Trophoblast cell (in vitro differentiated cells and primary cell): ENCODE data around the gene PTPRCAP.

Source experiments
- DNase-seq, 2 donors: peaks; one replicate each; pipeline ENCODE4 v3.0.0-alpha.2; 2016
- H2AFZ ChIP-seq: 2 replicates; pipeline ENCODE4 v1.6.1; 2013; ENCODE audit warnings: low read length, moderate library complexity, mild to moderate bottlenecking; ENCODE audit not compliant: insufficient read depth, poor library complexity
- H2AK5ac ChIP-seq: 2 replicates; pipeline ENCODE4 v1.6.1; 2013; ENCODE audit warnings: mild to moderate bottlenecking, low read length
- H2BK120ac ChIP-seq: 2 replicates; pipeline ENCODE4 v1.6.1; 2013; ENCODE audit warnings: low read length, mild to moderate bottlenecking, moderate library complexity; ENCODE audit not compliant: insufficient read depth, poor library complexity
- H2BK12ac ChIP-seq: 2 replicates; pipeline ENCODE4 v1.6.1; 2013; ENCODE audit warnings: mild to moderate bottlenecking, low read length, moderate library complexity
- H2BK5ac ChIP-seq: 2 replicates; pipeline ENCODE4 v1.6.1; 2013; ENCODE audit warnings: low read length, low read depth, moderate library complexity, mild to moderate bottlenecking; ENCODE audit not compliant: poor library complexity
- H3K14ac ChIP-seq: 2 replicates; pipeline ENCODE4 v1.6.1; 2013; ENCODE audit warnings: mild to moderate bottlenecking, low read length
- H3K18ac ChIP-seq: 2 replicates; pipeline ENCODE4 v1.6.1; 2013; ENCODE audit warnings: mild to moderate bottlenecking, low read length
- H3K23ac ChIP-seq: 2 replicates; pipeline ENCODE4 v1.6.1; 2013; ENCODE audit warnings: low read length
- H3K27ac ChIP-seq: 2 replicates; pipeline ENCODE4 v1.5.1; 2013; ENCODE audit warnings: low read depth, mild to moderate bottlenecking, inconsistent platforms, low read length, moderate library complexity
- H3K27me3 ChIP-seq: 2 replicates; pipeline ENCODE4 v1.6.1; 2013; ENCODE audit warnings: inconsistent platforms, mild to moderate bottlenecking, low read length, moderate library complexity; ENCODE audit not compliant: insufficient read depth
- H3K36me3 ChIP-seq, 2 experiments: 1 replicate in 1 of 2; 2 replicates in 1 of 2; pipeline ENCODE4 v1.6.1; 2013; ENCODE audit warnings: low read length in 2 of 2, mild to moderate bottlenecking in 2 of 2, moderate library complexity in 1 of 2; ENCODE audit not compliant: insufficient read depth in 2 of 2, control insufficient read depth in 1 of 2
- H3K4ac ChIP-seq: 2 replicates; pipeline ENCODE4 v1.6.1; 2013; ENCODE audit warnings: low read depth, mild to moderate bottlenecking, low read length, moderate library complexity
- H3K4me1 ChIP-seq, 2 experiments: 1 replicate in 1 of 2; 2 replicates in 1 of 2; pipeline ENCODE4 v1.6.1; 2013; ENCODE audit warnings: low read length in 2 of 2, mild to moderate bottlenecking in 2 of 2, moderate library complexity in 1 of 2; ENCODE audit not compliant: insufficient read depth in 2 of 2, control insufficient read depth in 1 of 2
- H3K4me2 ChIP-seq: 2 replicates; pipeline ENCODE4 v1.6.1; 2013; ENCODE audit warnings: inconsistent platforms, mild to moderate bottlenecking, low read length, moderate library complexity
- H3K4me3 ChIP-seq: 2 replicates; pipeline ENCODE4 v1.5.1; 2013; ENCODE audit warnings: mild to moderate bottlenecking, low read depth, low read length, inconsistent platforms
- H3K79me1 ChIP-seq: one replicate; pipeline ENCODE4 v1.6.1; 2013; ENCODE audit warnings: low read length
- H3K79me2 ChIP-seq: 2 replicates; pipeline ENCODE4 v1.6.1; 2013; ENCODE audit warnings: low read length, mild to moderate bottlenecking; ENCODE audit not compliant: control insufficient read depth, insufficient read depth, poor library complexity
- H3K9ac ChIP-seq: 2 replicates; pipeline ENCODE4 v1.6.1; 2013; ENCODE audit warnings: mild to moderate bottlenecking, low read length
- H3K9me3 ChIP-seq: 2 replicates; pipeline ENCODE4 v1.6.1; 2013; ENCODE audit warnings: low read depth, mild to moderate bottlenecking, control low read depth, inconsistent platforms, low read length; ENCODE audit not compliant: insufficient read depth
- H4K12ac ChIP-seq: 2 replicates; pipeline ENCODE4 v1.6.1; 2013; ENCODE audit warnings: low read depth, mild to moderate bottlenecking, low read length, moderate library complexity
- H4K8ac ChIP-seq: 2 replicates; pipeline ENCODE4 v1.6.1; 2013; ENCODE audit warnings: low read depth, mild to moderate bottlenecking, low read length, moderate library complexity
- H4K91ac ChIP-seq: one replicate; pipeline ENCODE4 v1.6.1; 2013; ENCODE audit warnings: low read depth, mild to moderate bottlenecking, low read length, moderate library complexity
- WGBS: extraction: QIAGEN DNeasy Blood & Tissue Kit; methylation state at CpG from one replicate; pipeline ENCODE4 v1.1.7; 2013; ENCODE audit warnings: missing lambda C conversion rate; ENCODE audit not compliant: insufficient read length, insufficient coverage; ENCODE audit errors: extremely low coverage; 5-methylcytosine and 5-hydroxymethylcytosine counted together

PTPRCAP gene

DNA sequence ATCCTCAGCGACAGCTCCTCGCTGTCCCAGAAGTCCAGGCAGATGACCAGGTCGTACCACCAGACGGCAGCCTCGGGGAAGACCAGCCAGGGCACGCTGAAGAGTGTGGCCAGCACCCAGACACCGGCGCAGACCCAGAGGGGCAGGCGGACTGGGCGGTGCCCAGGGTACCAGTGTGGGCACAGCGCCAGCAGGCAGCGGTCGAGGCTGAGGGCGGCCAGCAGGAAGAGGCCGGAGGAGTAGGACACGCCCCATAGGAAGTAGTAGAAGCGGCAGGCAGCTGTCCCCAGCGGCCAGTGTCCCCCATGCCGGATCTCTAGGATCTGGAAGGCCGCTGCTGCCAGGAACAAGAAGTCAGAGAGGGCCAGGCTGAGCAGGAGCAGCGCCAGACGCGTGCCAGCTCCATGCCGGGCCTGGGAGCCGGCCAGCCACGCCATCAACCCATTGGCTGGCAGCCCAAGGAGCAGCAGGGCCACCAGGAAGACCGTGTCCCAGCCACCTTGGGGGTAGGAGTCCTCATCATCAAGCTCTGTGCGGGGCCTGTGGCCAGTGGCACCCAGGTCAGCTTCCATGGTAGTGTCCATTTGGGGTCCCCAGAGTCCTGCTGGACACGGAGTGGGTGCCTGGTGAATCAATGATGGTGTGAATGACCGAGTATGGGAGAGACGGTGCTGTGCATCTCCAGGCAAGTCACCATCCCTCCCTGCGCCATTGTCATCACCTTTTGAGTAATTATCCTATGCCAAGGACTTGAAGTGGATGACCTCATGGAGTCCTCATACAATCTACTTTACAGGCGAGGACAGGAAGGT lies 14.9 kb upstream of the PTPRCAP start, which contains the start of gene GPR152:
TSS of gene GPR152 (minus strand) at position 589 of the 812 bp plus-strand sequence. CDS start at position 584, 5 bp downstream.
- peaks cover 4% of the 10 kb centered on the region for H3K9me3 ChIP-seq
- no peak within 1 kb of the TSS for H3K14ac ChIP-seq
- H2AFZ ChIP-seq: no peak within 1 kb of the TSS
- H4K12ac ChIP-seq: no peak within 1 kb of the TSS
- no peak within 1 kb of the TSS for H4K91ac ChIP-seq
- no peak within 1 kb of the TSS for H2AK5ac ChIP-seq
- no peak within 1 kb of the TSS for H3K23ac ChIP-seq
- H3K79me1 ChIP-seq: peaks cover 2% of the 10 kb centered on the region
- DNase-seq: no peak
- no peak within 1 kb of the TSS for H3K27ac ChIP-seq
- no CpG with 5 or more reads among the region's 33 CpGs for WGBS
- H2BK120ac ChIP-seq: no peak within 1 kb of the TSS
- H3K4me2 ChIP-seq: no peak within 1 kb of the TSS
- H3K9ac ChIP-seq: no peak within 1 kb of the TSS
- no peaks in the 10 kb centered on the region for H3K4me1 ChIP-seq
- no peaks in the 10 kb centered on the region for H3K36me3 ChIP-seq
- H3K79me2 ChIP-seq: no peaks in the 10 kb centered on the region
- H3K4ac ChIP-seq: no peak within 1 kb of the TSS
- no peak within 1 kb of the TSS for H2BK12ac ChIP-seq
- H3K4me3 ChIP-seq: no peak within 1 kb of the TSS
- H3K18ac ChIP-seq: no peak within 1 kb of the TSS
- no peak within 1 kb of the TSS for H4K8ac ChIP-seq
- H3K27me3 ChIP-seq: no peaks in the 10 kb centered on the region
- H2BK5ac ChIP-seq: no peak within 1 kb of the TSS

DNA sequence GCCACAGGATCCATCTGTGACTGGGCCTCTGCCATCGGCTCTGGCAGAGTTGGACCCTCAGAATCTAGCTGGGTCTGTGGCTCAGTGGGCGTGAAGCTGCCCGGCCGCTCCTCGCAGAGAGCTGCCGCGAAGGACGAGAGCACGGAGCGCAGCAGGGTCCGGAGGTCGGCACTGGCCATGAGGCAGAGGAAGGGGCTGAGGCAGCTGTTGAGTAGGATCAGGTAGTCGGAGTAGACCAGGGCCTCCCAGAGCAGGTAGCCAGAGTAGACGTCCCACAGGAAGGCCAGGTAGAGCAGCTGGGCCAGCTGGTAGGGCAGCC lies 14.1 kb upstream of the PTPRCAP start:
- no peak overlapping the region for H2AK5ac ChIP-seq
- H2AFZ ChIP-seq: no peak overlapping the region
- no peaks in the 10 kb centered on the region for H3K79me2 ChIP-seq
- H3K4me1 ChIP-seq: no peaks in the 10 kb centered on the region
- no peak overlapping the region for H3K27ac ChIP-seq
- H2BK120ac ChIP-seq: no peak overlapping the region
- H3K36me3 ChIP-seq: no peaks in the 10 kb centered on the region
- WGBS: no CpG with 5 or more reads among the region's 14 CpGs
- no peak for DNase-seq
- no peak overlapping the region for H3K4ac ChIP-seq
- peaks cover 3% of the 10 kb centered on the region for H3K79me1 ChIP-seq
- no peak overlapping the region for H2BK12ac ChIP-seq
- no peak overlapping the region for H3K9ac ChIP-seq
- no peak overlapping the region for H3K14ac ChIP-seq
- H4K12ac ChIP-seq: no peak overlapping the region
- H3K27me3 ChIP-seq: no peaks in the 10 kb centered on the region
- no peak overlapping the region for H3K18ac ChIP-seq
- H3K4me2 ChIP-seq: no peak overlapping the region
- no peak overlapping the region for H4K91ac ChIP-seq
- no peak overlapping the region for H2BK5ac ChIP-seq
- no peak overlapping the region for H3K23ac ChIP-seq
- no peak overlapping the region for H3K4me3 ChIP-seq
- H4K8ac ChIP-seq: no peak overlapping the region
- H3K9me3 ChIP-seq: peaks cover 4% of the 10 kb centered on the region

DNA sequence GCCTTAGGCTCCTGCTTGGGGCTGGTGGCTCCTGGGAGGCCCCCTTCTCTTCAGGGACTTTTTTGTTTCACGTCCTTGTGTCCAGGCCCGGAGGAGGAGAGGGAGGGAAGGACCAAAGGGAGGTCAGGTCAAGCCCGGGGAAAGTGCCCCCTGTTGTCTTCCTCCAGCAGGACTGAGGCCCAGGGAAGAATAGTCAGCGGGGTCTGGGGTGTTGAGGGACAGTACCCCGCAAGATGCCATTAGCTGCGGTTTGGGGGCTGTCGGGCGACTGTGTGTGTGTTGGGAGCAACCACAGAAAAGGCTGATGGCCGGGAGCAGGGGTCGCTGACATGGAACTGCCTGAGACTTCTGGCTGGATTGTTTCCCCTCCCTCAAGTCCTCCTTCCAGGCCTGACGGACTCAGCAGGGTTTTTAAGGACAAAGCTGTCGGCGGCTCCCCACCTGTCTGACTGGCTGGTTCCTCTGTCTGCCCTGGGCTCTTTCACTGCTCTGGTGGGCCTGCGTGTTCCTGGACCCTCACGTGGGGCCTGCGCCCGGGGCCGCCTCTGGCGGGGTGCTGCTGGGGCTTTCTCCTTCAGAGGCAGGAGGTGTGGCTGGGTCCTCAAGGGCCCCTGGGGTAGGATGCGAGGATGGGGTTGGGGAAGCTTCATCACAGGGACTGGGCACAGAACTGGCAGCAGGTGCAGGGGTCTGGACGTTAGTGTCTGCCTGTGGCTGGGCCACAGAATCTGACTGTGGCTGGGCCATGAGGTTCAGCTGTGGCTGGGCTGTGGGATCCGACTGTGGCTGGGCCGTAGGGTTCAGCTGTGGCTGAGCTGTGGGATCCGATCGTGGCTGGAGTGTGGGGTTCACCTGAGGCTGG lies 13.5 kb upstream of the PTPRCAP start:
- H3K4me1 ChIP-seq: no peaks in the 10 kb centered on the region

DNA sequence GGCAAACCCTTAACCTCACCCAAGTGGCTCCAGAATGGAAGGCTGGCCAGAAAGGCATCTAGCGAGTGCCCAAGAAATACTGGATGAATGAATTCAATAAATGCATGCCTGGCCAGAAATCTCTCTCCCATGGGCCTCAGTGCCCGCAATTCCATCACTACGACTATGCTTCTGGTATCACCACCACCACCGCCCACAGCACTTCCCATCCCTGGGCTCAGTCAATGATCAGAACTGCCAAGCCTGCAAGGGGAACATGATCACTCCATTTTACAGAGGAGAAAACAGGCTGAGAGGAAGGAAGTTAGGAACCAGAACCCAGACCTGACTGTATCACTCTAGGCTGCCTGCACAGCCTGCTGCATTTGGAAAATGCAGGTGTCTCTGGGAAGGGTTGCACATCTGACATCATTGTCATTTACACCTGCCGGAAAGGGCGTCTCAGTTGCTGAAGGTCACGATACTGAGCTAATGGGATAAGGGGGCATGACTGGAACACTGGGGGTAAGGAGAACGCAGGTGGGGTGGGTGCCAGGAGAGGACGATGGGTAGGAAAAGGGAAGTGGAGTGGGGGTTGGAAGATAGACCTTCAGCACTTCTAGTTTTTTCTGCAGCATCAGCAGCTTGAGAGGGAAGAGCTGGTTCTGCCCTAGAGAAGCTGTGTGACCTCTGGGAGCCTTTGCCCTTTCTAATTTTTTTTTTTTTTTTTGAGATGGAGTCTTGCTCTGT lies 11.8 kb upstream of the PTPRCAP start:
- no peaks in the 10 kb centered on the region for H3K4me1 ChIP-seq
- H3K4me2 ChIP-seq: no peak overlapping the region
- H2BK12ac ChIP-seq: no peak overlapping the region
- no peaks in the 10 kb centered on the region for H3K79me2 ChIP-seq
- no peak overlapping the region for H3K18ac ChIP-seq
- H3K14ac ChIP-seq: no peak overlapping the region
- no peak overlapping the region for H4K8ac ChIP-seq
- no peak overlapping the region for H2BK120ac ChIP-seq
- no peak overlapping the region for H2AK5ac ChIP-seq
- WGBS: no CpG with 5 or more reads among the region's 9 CpGs
- H3K23ac ChIP-seq: no peak overlapping the region
- H3K27me3 ChIP-seq: no peaks in the 10 kb centered on the region
- H3K9me3 ChIP-seq: peaks cover 4% of the 10 kb centered on the region
- no peak overlapping the region for H3K27ac ChIP-seq
- H2BK5ac ChIP-seq: no peak overlapping the region
- no peak overlapping the region for H3K4me3 ChIP-seq
- DNase-seq: no peak
- no peak overlapping the region for H3K9ac ChIP-seq
- no peak overlapping the region for H4K12ac ChIP-seq
- H2AFZ ChIP-seq: no peak overlapping the region
- H3K79me1 ChIP-seq: peaks cover 3% of the 10 kb centered on the region
- no peaks in the 10 kb centered on the region for H3K36me3 ChIP-seq
- no peak overlapping the region for H3K4ac ChIP-seq
- H4K91ac ChIP-seq: no peak overlapping the region

More for the DNA sequence above, 13.5 kb upstream of the PTPRCAP start:
- Histone ChIP-seq H3K4me3 (no peak overlapping the region), H3K9me3 (peaks cover 4% of the 10 kb centered on the region), H3K4me2 (no peak overlapping the region), H4K8ac (no peak overlapping the region), H4K91ac (no peak overlapping the region), H3K79me2 (no peaks in the 10 kb centered on the region), H3K9ac (no peak overlapping the region), H4K12ac (no peak overlapping the region), H3K14ac (no peak overlapping the region), H2AFZ (no peak overlapping the region), H3K18ac (no peak overlapping the region), H3K79me1 (peaks cover 3% of the 10 kb centered on the region), H3K27me3 (no peaks in the 10 kb centered on the region), H3K23ac (no peak overlapping the region), H3K4ac (no peak overlapping the region), H3K36me3 (no peaks in the 10 kb centered on the region), H2BK5ac (no peak overlapping the region), H2AK5ac (no peak overlapping the region), H3K27ac (no peak overlapping the region), H2BK12ac (no peak overlapping the region), H2BK120ac (no peak overlapping the region)
- no CpG with 5 or more reads among the region's 25 CpGs for WGBS
- DNase-seq: no peak
